Neural cell (in vitro differentiated cells): ENCODE data around the gene HVCN1.

ENCODE experiments used
- EP300 ChIP-seq: fragments of 450-650 bp; conservative IDR thresholded peaks from 2 replicates; pipeline ENCODE4 v1.6.1; 2014; ENCODE audit warnings: antibody characterized with exemption, mild to moderate bottlenecking, moderate library complexity; ENCODE audit not compliant: poor library complexity, severe bottlenecking
- SMC3 ChIP-seq: fragments of 450-650 bp; conservative IDR thresholded peaks from 2 replicates; pipeline ENCODE4 v1.6.1; 2014; ENCODE audit warnings: antibody characterized with exemption, mild to moderate bottlenecking, moderate library complexity; ENCODE audit not compliant: poor library complexity
- TF ChIP-seq, protein P1 (sequence below): fragments of 450-650 bp; IDR thresholded peaks from 2 replicates; pipeline ENCODE4 v1.5.1; 2014; ENCODE audit warnings: antibody characterized with exemption, mild to moderate bottlenecking, moderate library complexity; ENCODE audit not compliant: poor library complexity, severe bottlenecking

DNA sequence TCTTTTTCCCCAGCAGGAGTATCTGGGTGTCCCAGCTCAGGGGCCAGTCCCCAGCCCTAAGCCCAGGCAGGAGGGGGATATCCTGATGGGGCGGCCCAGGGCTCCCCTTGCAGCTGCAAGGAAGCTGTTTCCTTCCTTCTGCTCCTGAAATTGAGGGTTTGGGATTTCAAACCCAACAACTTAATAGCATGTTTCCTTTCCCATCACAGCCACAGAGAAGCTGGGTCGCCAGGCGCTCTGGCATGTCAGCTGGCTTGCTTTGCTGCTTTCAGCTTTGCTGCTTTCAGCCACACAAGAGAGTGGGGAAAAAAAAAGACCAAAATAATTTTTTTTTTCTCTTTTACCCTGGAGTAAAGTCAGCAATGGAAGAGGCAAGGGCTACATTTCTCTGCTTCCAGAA lies 30.0 kb downstream of the HVCN1 start:
- TF ChIP-seq SMC3: no peak
- TF ChIP-seq EP300: no peak
- TF ChIP-seq, protein P1, sequence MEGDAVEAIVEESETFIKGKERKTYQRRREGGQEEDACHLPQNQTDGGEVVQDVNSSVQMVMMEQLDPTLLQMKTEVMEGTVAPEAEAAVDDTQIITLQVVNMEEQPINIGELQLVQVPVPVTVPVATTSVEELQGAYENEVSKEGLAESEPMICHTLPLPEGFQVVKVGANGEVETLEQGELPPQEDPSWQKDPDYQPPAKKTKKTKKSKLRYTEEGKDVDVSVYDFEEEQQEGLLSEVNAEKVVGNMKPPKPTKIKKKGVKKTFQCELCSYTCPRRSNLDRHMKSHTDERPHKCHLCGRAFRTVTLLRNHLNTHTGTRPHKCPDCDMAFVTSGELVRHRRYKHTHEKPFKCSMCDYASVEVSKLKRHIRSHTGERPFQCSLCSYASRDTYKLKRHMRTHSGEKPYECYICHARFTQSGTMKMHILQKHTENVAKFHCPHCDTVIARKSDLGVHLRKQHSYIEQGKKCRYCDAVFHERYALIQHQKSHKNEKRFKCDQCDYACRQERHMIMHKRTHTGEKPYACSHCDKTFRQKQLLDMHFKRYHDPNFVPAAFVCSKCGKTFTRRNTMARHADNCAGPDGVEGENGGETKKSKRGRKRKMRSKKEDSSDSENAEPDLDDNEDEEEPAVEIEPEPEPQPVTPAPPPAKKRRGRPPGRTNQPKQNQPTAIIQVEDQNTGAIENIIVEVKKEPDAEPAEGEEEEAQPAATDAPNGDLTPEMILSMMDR: no peak
